ENCODE results near the gene GARIN5A. TPM values are rescaled to one million over a fixed set of nuclear protein-coding genes. Genes with fewer than 3 reads are reported as not detected.
A peak's percentile ranks its signal among the peaks of the same experiment; 100 is the strongest.

GARIN5A gene
- polyA plus RNA-seq, 3 donors = 0.41 TPM; not detected in 2

DNA sequence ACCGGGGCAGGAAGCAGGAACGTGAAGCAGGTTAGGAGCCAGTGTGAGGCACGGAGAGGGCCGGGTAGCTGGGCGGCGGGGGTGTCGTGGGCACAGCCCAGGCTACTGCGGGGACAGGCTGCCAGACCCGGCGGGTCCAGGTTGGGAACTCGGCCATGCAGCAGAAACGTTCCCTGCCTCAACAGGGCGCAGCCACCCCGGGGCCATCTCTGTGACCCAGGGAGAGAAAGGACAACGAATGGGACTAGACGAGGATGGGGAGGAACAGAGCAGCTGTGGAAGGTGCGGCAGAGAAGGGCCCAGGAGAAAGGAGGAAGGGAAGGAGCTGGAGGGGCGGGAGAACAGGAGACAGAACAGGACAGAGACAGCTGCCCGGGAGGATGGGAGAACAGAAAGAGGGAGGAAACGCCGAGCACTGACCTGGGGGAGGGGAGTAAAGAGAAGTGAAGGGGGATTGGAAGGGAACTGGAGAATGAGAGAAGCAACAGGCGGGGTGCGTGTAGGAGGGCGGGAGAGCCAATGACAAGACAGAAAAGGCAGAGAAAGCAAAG, 12.9 kb upstream of the GARIN5A start:
- no peak for TF ChIP-seq CTCF (IDR thresholded peaks at IDR 0.05)
- Mint-ChIP-seq H3K36me3 (peaks cover 0 to 10% of the 10 kb centered on the region in 2 donors), H3K27me3 (ENCODE audit: low read depth in 3 of 3) (peaks cover 3 to 9% (median 7%) of the 10 kb centered on the region in 3 donors), H3K4me3 (peak overlapping the region; percentile 74 to 78), H3K4me1 (peaks cover 70% of the 10 kb centered on the region), H3K27ac (peak overlapping the region; percentile 50 to 92 (median 81)), H3K9me3 (peaks cover 7 to 33% (median 19%) of the 10 kb centered on the region in 7 donors)
- Histone ChIP-seq H3K36me3 (replicated peaks in 1 of 2; ENCODE audit: control insufficient read depth in 1 of 2, insufficient read depth in 2 of 2, low read length in 2 of 2) (no peaks in the 10 kb centered on the region), H2AFZ (ENCODE audit: insufficient read depth, low read depth, low read length, poor library complexity, severe bottlenecking) (no peak overlapping the region), H3K4me3 (replicated peaks in 1 of 3; ENCODE audit: low read depth in 2 of 3, low read length in 3 of 3) (peak overlapping the region in 1 of 3 experiments; percentile 69), H3K9ac (ENCODE audit: insufficient read depth, low read length, poor library complexity, severe bottlenecking) (no peak overlapping the region), H3K9me3 (replicated peaks in 1 of 2; ENCODE audit: control insufficient read depth in 1 of 2, insufficient read depth in 1 of 2, low read length in 2 of 2) (peaks cover 5 to 15% of the 10 kb centered on the region in 2 donors), H3K79me2 (ENCODE audit: insufficient read depth, low read length) (no peaks in the 10 kb centered on the region), H3K27me3 (ENCODE audit: control insufficient read depth in 2 of 2, insufficient read depth in 2 of 2, low read length in 2 of 2) (no peaks in the 10 kb centered on the region), H3K4me1 (ENCODE audit: control insufficient read depth in 1 of 2, insufficient read depth in 2 of 2, low read length in 2 of 2) (peaks cover 58 to 71% of the 10 kb centered on the region in 2 donors), H3K27ac (ENCODE audit: low read depth in 1 of 2, low read length in 2 of 2) (peak overlapping the region; percentile 42 to 63), H4K20me1 (ENCODE audit: insufficient read depth, low read length) (no peaks in the 10 kb centered on the region), H3K4me2 (replicated peaks; ENCODE audit: extremely low read depth, low read length, poor library complexity, severe bottlenecking) (peak overlapping the region; percentile 71)
- WGBS (ENCODE audit: insufficient coverage) = 75% methylated on average over 19 of the region's 24 CpGs
- intact Hi-C loops (cut with micrococcal nuclease) = no loop called here
- DNase-seq = no peak

DNA sequence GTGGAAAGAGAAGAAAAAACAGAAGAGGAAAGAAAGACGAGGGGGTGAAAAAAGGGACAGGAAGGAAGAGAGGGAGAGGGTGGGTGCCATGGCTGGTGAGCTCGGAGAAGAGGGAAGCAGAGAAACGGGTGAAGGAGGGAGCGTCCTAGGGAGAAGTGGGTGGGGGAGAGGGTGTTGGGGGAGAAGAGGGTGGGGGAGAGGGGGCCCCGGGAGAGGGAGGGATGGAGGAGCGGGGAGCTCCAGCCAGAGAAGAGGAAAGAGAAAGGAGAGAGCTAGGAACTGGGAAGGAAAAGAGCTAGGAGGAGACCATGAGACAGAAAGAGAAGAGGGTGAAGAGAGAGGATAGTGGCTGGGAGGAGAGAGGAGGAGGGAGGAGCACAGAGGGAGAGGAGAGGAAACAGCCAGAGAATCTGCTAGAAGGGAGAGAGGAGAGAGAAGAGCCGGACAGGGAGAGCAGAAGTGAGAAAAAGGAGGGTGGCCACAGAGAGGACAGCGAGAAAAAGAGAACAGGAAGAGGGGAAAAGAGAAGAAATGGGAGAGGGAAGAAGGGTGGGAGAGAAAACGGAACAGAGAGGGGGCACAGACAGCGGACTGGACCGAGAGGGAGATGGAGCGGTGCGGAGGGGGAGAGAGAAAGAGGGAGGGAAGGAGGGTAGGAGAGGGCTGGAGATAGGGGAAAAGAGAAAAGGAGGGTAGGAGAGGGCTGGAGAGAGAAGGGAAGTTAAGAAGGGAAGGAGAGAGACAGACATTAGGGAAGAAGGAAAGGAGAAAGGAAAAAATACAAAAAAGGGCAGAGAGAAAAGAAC, 11.9 kb upstream of the GARIN5A start:
- intact Hi-C loops (cut with micrococcal nuclease) = no loop called here
- Mint-ChIP-seq H3K36me3 (peaks cover 0 to 10% of the 10 kb centered on the region in 2 donors), H3K4me3 (peak overlapping the region; percentile 72 to 78), H3K27me3 (ENCODE audit: low read depth in 3 of 3) (peaks cover 3 to 8% (median 7%) of the 10 kb centered on the region in 3 donors), H3K27ac (peak overlapping the region; percentile 80 to 94 (median 85)), H3K4me1 (peaks cover 69% of the 10 kb centered on the region), H3K9me3 (peaks cover 7 to 33% (median 19%) of the 10 kb centered on the region in 7 donors)
- 6% methylated on average over 10 of the region's 13 CpGs for WGBS (ENCODE audit: insufficient coverage)
- no peaks in the 10 kb centered on the region for H4K20me1 ChIP-seq (ENCODE audit: insufficient read depth, low read length)
- H3K79me2 ChIP-seq (ENCODE audit: insufficient read depth, low read length) = no peaks in the 10 kb centered on the region
- H3K27me3 ChIP-seq (ENCODE audit: control insufficient read depth in 2 of 2, insufficient read depth in 2 of 2, low read length in 2 of 2) = no peaks in the 10 kb centered on the region
- peaks cover 0 to 1% of the 10 kb centered on the region in 2 donors for H3K36me3 ChIP-seq (replicated peaks in 1 of 2; ENCODE audit: control insufficient read depth in 1 of 2, insufficient read depth in 2 of 2, low read length in 2 of 2)
- peak in 1 of 3 donors; percentile 17 for DNase-seq
- TF ChIP-seq CTCF (IDR thresholded peaks at IDR 0.05) = no peak
- H3K4me2 ChIP-seq (replicated peaks; ENCODE audit: extremely low read depth, low read length, poor library complexity, severe bottlenecking) = peak overlapping the region; percentile 71
- peak overlapping the region; percentile 50 for H3K9ac ChIP-seq (ENCODE audit: insufficient read depth, low read length, poor library complexity, severe bottlenecking)
- peak overlapping the region; percentile 42 to 63 for H3K27ac ChIP-seq (ENCODE audit: low read depth in 1 of 2, low read length in 2 of 2)
- H3K4me1 ChIP-seq (ENCODE audit: control insufficient read depth in 1 of 2, insufficient read depth in 2 of 2, low read length in 2 of 2) = peaks cover 58 to 71% of the 10 kb centered on the region in 2 donors
- H3K4me3 ChIP-seq (replicated peaks in 1 of 3; ENCODE audit: low read depth in 2 of 3, low read length in 3 of 3) = peak overlapping the region in 1 of 3 experiments; percentile 69
- H2AFZ ChIP-seq (ENCODE audit: insufficient read depth, low read depth, low read length, poor library complexity, severe bottlenecking) = peak overlapping the region; percentile 66
- H3K9me3 ChIP-seq (replicated peaks in 1 of 2; ENCODE audit: control insufficient read depth in 1 of 2, insufficient read depth in 1 of 2, low read length in 2 of 2) = peaks cover 5 to 15% of the 10 kb centered on the region in 2 donors

All from CD14-positive monocyte (primary cell).